H1 (cell line): ENCODE measurements around the gene STKLD1. TPM values are rescaled to one million over a fixed set of nuclear protein-coding genes. Genes with fewer than 3 reads are reported as not detected.

Experiments
- BCL11A ChIP-seq, 2 experiments: IDR thresholded peaks; one replicate each; pipeline ENCODE4 v1.6.1; 2011; ENCODE audit warnings: low read depth in 2 of 2, low read length in 2 of 2, mild to moderate bottlenecking in 2 of 2
- CHD2 ChIP-seq: IDR thresholded peaks from 2 replicates; pipeline ENCODE4 v1.6.1; 2012; ENCODE audit warnings: low read length, improper control_type of control experiment
- CHD7 ChIP-seq: fragments of 300-600 bp; sonication (generic); IDR thresholded peaks from 2 replicates; pipeline ENCODE4 v1.7.1; 2012; ENCODE audit warnings: low read length, moderate library complexity, mild to moderate bottlenecking, inconsistent platforms; ENCODE audit not compliant: insufficient replicate concordance
- GTF2F1 ChIP-seq: IDR thresholded peaks from 2 replicates; pipeline ENCODE4 v1.6.1; 2012; ENCODE audit warnings: low read depth, low read length, improper control_type of control experiment, borderline replicate concordance
- RNF2 ChIP-seq: fragments of 200-900, 300-1000 bp; sonication (generic); IDR thresholded peaks from 2 replicates; pipeline ENCODE4 v1.7.1; 2016; ENCODE audit warnings: borderline replicate concordance, low read depth, mild to moderate bottlenecking, antibody characterized with exemption, low read length; ENCODE audit not compliant: poor library complexity, severe bottlenecking; ENCODE audit errors: missing control alignments
- RXRA ChIP-seq: IDR thresholded peaks from 2 replicates; pipeline ENCODE4 v1.6.1; 2011; ENCODE audit warnings: low read depth, mild to moderate bottlenecking, low read length, moderate library complexity; ENCODE audit not compliant: insufficient read depth
- SAP30 ChIP-seq: fragments of 300-600 bp; sonication (generic); IDR thresholded peaks from 2 replicates; pipeline ENCODE4 v1.7.1; 2012; ENCODE audit warnings: low read length, moderate library complexity, mild to moderate bottlenecking, inconsistent platforms; ENCODE audit not compliant: insufficient read depth, insufficient replicate concordance
- SIN3A ChIP-seq, 2 experiments: IDR thresholded peaks in 1 of 2; conservative IDR thresholded peaks in 1 of 2; 2 replicates each; pipeline ENCODE4 v1.6.1; 2011 to 2012; ENCODE audit warnings: low read length in 2 of 2, improper control_type of control experiment in 1 of 2, low read depth in 1 of 2, mild to moderate bottlenecking in 1 of 2
- polyA plus RNA-seq, 7 experiments: library from polyadenylated mRNA; depleted of rRNA in 3 of 7; stranded (reverse) in 5 of 7; unstranded in 2 of 7; fragments of >200 nt in 5 of 7; fragments of 200-250 nt in 2 of 7; gene quantifications; 1 replicate in 5 of 7; 2 replicates in 1 of 7; 4 replicates in 1 of 7; pipeline versions ENCODE4 v1.2.1 to v1.2.3, GENCODE V29; 2011 to 2013; ENCODE audit warnings: missing spikeins in 2 of 7, mixed read lengths in 2 of 7
- total RNA-seq: library from RNA; stranded (reverse); fragmentation: NEBNext Ultra II Directional; extraction: Animal tissue kit (Norgen Biotek cat#: 25700); gene quantifications from 2 replicates; pipeline ENCODE4 v1.2.1, GENCODE V29; 2021

Gene STKLD1
- total and polyA plus RNA-seq, 2 of the 8 experiments (the other 6 are each of a cell fraction or from before 2014, with no cell fraction given), result 0.26 TPM; not detected in 1

GRCh38 chr9:133335924-133336811 is 40.0 kb upstream of the STKLD1 start, which contains the start of gene SURF6 (continued):
- no peak for TF ChIP-seq CHD7
- TF ChIP-seq CHD2, result no peak; the same call in 1 of the 2 replicates
- peak; percentile 72 to 98; a peak in 3 of 4 replicates for TF ChIP-seq SIN3A (conservative IDR thresholded peaks at IDR 0.05 in 1 of 2, IDR thresholded peaks at IDR 0.05 in 1 of 2; ENCODE audit: low read depth in 1 of 2, low read length in 2 of 2)
- TF ChIP-seq RXRA, result no peak
- no peak for TF ChIP-seq RNF2
- peak; percentile 63 for TF ChIP-seq SAP30
- no peak for TF ChIP-seq GTF2F1
- TF ChIP-seq BCL11A (IDR thresholded peaks at IDR 0.05; ENCODE audit: low read depth in 2 of 2, low read length in 2 of 2), result no peak
